Suprapubic skin (tissue), 4 donors: ENCODE results near the gene RNF32. TPM values are rescaled to one million over a fixed set of nuclear protein-coding genes. Genes with fewer than 3 reads are reported as not detected.

Experiments
- DNase-seq, 2 donors: peaks; one replicate each; pipeline ENCODE4 v3.0.0-alpha.2; 2019; ENCODE audit warnings: low spot score in 2 of 2
- H3K27ac ChIP-seq: fragments of 200-600 bp; sonication (generic); one replicate; pipeline ENCODE4 v1.5.1; 2019
- H3K27me3 ChIP-seq: fragments of 200-600 bp; sonication (generic); one replicate; pipeline ENCODE4 v1.5.1; 2019
- H3K36me3 ChIP-seq: fragments of 200-600 bp; sonication (generic); one replicate; pipeline ENCODE4 v1.5.1; 2019
- H3K4me1 ChIP-seq: fragments of 200-600 bp; sonication (generic); one replicate; pipeline ENCODE4 v1.5.1; 2019
- H3K4me3 ChIP-seq: fragments of 200-600 bp; sonication (generic); one replicate; pipeline ENCODE4 v1.5.1; 2019; ENCODE audit warnings: mild to moderate bottlenecking
- H3K9me3 ChIP-seq: fragments of 200-600 bp; sonication (generic); one replicate; pipeline ENCODE4 v1.5.1; 2019
- EP300 ChIP-seq: sonication (generic); formaldehyde crosslinking; IDR thresholded peaks from one replicate; pipeline ENCODE4 v1.6.1; 2017; ENCODE audit warnings: antibody characterized with exemption
- POLR2A ChIP-seq, 2 donors: fragments of 450-650 bp; IDR thresholded peaks; one replicate each; pipeline ENCODE4 v1.6.1; 2017; ENCODE audit warnings: antibody characterized with exemption in 2 of 2, mild to moderate bottlenecking in 2 of 2, moderate library complexity in 2 of 2
- POLR2AphosphoS5 ChIP-seq, 3 donors: sonication (generic); formaldehyde crosslinking; IDR thresholded peaks; one replicate each; pipeline ENCODE4 v1.6.1; 2017; ENCODE audit warnings: antibody characterized with exemption in 3 of 3
- WGBS: methylation state at CpG from one replicate; pipeline ENCODE4 v1.1.5; 2018; 5-methylcytosine and 5-hydroxymethylcytosine counted together
- total RNA-seq, 4 donors: library from RNA; depleted of rRNA; stranded (reverse); fragments of >200 nt; gene quantifications; one replicate each; pipeline ENCODE4 v1.1.0, GENCODE V29; 2016
- TF ChIP-seq, protein P1 (sequence below), 2 donors: fragments of 200-600 bp in 1 of 2; fragments of 450-650 bp in 1 of 2; sonication (generic) in 1 of 2; IDR thresholded peaks; one replicate each; pipeline ENCODE4 v1.5.1; 2016 to 2019; ENCODE audit warnings: antibody characterized with exemption in 2 of 2, mild to moderate bottlenecking in 1 of 2, moderate library complexity in 1 of 2

Gene RNF32
- total RNA-seq, 4 donors from 2014 or later, result 0.29 to 0.32 TPM; not detected in 2

GRCh38 chr7:156610130-156610529 lies 30.4 kb upstream of the RNF32 start:
- no peak overlapping the region for H3K4me3 ChIP-seq
- TF ChIP-seq, protein P1, sequence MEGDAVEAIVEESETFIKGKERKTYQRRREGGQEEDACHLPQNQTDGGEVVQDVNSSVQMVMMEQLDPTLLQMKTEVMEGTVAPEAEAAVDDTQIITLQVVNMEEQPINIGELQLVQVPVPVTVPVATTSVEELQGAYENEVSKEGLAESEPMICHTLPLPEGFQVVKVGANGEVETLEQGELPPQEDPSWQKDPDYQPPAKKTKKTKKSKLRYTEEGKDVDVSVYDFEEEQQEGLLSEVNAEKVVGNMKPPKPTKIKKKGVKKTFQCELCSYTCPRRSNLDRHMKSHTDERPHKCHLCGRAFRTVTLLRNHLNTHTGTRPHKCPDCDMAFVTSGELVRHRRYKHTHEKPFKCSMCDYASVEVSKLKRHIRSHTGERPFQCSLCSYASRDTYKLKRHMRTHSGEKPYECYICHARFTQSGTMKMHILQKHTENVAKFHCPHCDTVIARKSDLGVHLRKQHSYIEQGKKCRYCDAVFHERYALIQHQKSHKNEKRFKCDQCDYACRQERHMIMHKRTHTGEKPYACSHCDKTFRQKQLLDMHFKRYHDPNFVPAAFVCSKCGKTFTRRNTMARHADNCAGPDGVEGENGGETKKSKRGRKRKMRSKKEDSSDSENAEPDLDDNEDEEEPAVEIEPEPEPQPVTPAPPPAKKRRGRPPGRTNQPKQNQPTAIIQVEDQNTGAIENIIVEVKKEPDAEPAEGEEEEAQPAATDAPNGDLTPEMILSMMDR (IDR thresholded peaks at IDR 0.05), result no peak
- TF ChIP-seq POLR2A (IDR thresholded peaks at IDR 0.05), result no peak
- TF ChIP-seq EP300, result no peak
- TF ChIP-seq POLR2AphosphoS5 (IDR thresholded peaks at IDR 0.05), result no peak
- 71% methylated on average over 11 of the region's 11 CpGs for WGBS
- H3K9me3 ChIP-seq, result no peaks in the 10 kb centered on the region
- H3K36me3 ChIP-seq, result no peaks in the 10 kb centered on the region
- H3K27me3 ChIP-seq, result peaks cover 15% of the 10 kb centered on the region
- no peak overlapping the region for H3K27ac ChIP-seq
- H3K4me1 ChIP-seq, result peaks cover 7% of the 10 kb centered on the region
- no peak for DNase-seq

DNA sequence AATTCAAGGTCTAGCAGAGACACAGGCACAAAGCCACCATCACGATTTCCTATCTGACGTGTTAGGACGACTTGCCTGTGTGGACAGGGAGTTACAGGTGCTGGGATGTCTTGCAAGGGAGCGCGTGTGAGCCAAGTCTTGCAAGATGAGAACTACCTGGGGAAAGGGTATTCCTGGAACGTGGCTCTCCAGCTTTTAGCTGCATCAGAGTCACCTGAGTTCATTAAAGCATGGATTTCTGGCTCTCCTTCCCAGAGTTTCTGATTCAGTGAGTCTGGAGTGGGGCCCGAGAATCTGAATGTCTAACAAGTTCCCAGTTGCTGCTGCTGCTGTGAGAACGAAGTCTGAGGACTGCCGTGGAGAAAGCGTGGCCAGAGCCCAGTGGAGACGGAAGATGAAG lies 30.0 kb upstream of the RNF32 start:
- H3K4me1 ChIP-seq, result peaks cover 7% of the 10 kb centered on the region
- peaks cover 15% of the 10 kb centered on the region for H3K27me3 ChIP-seq
- no peaks in the 10 kb centered on the region for H3K9me3 ChIP-seq
- H3K36me3 ChIP-seq, result no peaks in the 10 kb centered on the region
- no peak for DNase-seq
- TF ChIP-seq EP300, result no peak
- TF ChIP-seq, protein P1 (IDR thresholded peaks at IDR 0.05), result no peak
- no peak for TF ChIP-seq POLR2AphosphoS5 (IDR thresholded peaks at IDR 0.05)
- no peak for TF ChIP-seq POLR2A (IDR thresholded peaks at IDR 0.05)
- 54% methylated on average over 11 of the region's 11 CpGs for WGBS
- H3K27ac ChIP-seq, result no peak overlapping the region
- no peak overlapping the region for H3K4me3 ChIP-seq

DNA sequence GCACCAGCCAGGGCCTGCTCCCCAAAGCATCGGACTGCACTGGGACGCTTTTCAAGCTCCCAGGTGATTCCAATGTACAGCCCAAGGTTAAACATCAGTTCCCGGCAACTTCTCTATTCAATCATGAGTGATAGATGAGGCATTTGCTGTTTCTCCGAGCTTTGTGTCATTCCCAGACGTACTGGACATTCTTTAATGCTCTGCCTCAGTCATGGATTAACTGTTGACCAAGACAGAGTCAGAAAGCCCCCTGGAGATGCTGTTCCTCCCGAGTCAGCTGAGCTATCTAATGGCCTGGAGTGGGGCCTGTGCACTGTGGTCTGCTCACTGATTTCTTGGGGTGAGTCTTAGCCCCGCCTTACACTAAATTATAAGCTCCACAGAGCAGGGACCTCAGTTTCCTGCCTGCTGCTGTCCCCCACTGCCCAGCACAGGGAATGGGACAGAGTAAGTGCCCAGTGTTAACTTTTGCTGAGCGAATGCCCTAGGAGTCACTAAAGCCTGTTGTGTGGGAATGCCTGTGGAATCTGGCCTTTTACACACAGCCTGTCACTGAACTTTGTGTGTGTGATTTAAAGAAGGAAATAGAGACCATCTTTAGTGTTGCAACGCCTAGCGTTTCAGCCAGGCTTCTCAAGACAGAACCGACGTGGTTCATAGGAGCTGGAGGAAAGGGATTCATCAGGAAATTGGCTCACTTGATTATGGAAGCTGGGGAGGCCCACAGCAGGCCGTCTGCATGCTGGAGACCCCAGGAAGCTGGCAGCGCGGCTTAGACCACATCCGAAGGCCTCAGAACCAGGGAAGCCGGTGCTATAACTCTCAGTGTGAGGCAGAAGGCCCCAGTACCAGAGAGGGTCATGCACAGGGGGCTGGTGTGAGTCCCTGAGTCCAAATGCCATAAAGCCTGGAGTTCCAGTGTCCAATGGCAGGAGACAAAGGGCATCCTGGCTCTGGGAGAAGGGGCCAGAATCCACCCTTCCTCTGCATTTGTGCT lies 29.3 kb upstream of the RNF32 start:
- Histone ChIP-seq H3K4me3 (no peak overlapping the region), H3K4me1 (peaks cover 7% of the 10 kb centered on the region), H3K9me3 (no peaks in the 10 kb centered on the region), H3K36me3 (no peaks in the 10 kb centered on the region), H3K27ac (no peak overlapping the region), H3K27me3 (peaks cover 19% of the 10 kb centered on the region)
- 77% methylated on average over 16 of the region's 17 CpGs for WGBS
- TF ChIP-seq, protein P1 (IDR thresholded peaks at IDR 0.05), result no peak
- no peak for TF ChIP-seq POLR2A (IDR thresholded peaks at IDR 0.05)
- TF ChIP-seq POLR2AphosphoS5 (IDR thresholded peaks at IDR 0.05), result no peak
- no peak for TF ChIP-seq EP300
- DNase-seq, result no peak

- Histone ChIP-seq H3K36me3 (no peaks in the 10 kb centered on the region), H3K4me3 (no peak overlapping the region), H3K27ac (no peak overlapping the region), H3K9me3 (no peaks in the 10 kb centered on the region), H3K4me1 (no peaks in the 10 kb centered on the region), H3K27me3 (peaks cover 22% of the 10 kb centered on the region)
- DNase-seq, result no peak
- 77% methylated on average over 10 of the region's 10 CpGs for WGBS
- TF ChIP-seq POLR2A (IDR thresholded peaks at IDR 0.05) (no peak), POLR2AphosphoS5 (IDR thresholded peaks at IDR 0.05) (no peak), EP300 (no peak)
- TF ChIP-seq, protein P1 (IDR thresholded peaks at IDR 0.05), result no peak
Measured at GRCh38 chr7:156612930-156613329, 27.6 kb upstream of the RNF32 start.
